ENCODE measurements around the gene PPEF2.

The PPEF2 gene

GRCh38 chr4:75831856-75832405 is 70.3 kb downstream of the PPEF2 start:
- DNase-seq (ENCODE audit: low read depth): no peak

GRCh38 chr4:75830906-75831305 is 71.3 kb downstream of the PPEF2 start:
- DNase-seq (ENCODE audit: low read depth): no peak

GRCh38 chr4:75823812-75824211 is 78.4 kb downstream of the PPEF2 start:
- DNase-seq (ENCODE audit: low read depth): no peak

- DNase-seq (ENCODE audit: low read depth): no peak
Observed at GRCh38 chr4:75822416-75822815, 79.8 kb downstream of the PPEF2 start.

GRCh38 chr4:75821966-75822365 is 80.3 kb downstream of the PPEF2 start:
- no peak for DNase-seq (ENCODE audit: low read depth)

GRCh38 chr4:75821216-75821615 is 81.0 kb downstream of the PPEF2 start:
- DNase-seq (ENCODE audit: low read depth): no peak

GRCh38 chr4:75820676-75821075 is 81.6 kb downstream of the PPEF2 start:
- no peak for DNase-seq (ENCODE audit: low read depth)

- no peak for DNase-seq (ENCODE audit: low read depth)
Observed at GRCh38 chr4:75820197-75820596, 82.1 kb downstream of the PPEF2 start.

GRCh38 chr4:75819121-75819520 is 83.1 kb downstream of the PPEF2 start:
- no peak for DNase-seq (ENCODE audit: low read depth)

GRCh38 chr4:75817901-75818300 is 84.4 kb downstream of the PPEF2 start:
- DNase-seq (ENCODE audit: low read depth): no peak

Data from GM04504 (cell line).